IMR-90 (cell line): ENCODE results near the gene CITED2. TPM values are rescaled to one million over a fixed set of nuclear protein-coding genes. Genes with fewer than 3 reads are reported as not detected.

ENCODE experiments used
- ATAC-seq: fragments of 200-7000 bp; cut with Tn5 transposase; 2 replicates; pipeline ENCODE4 v1.9.1; 2020; ENCODE audit warnings: low read depth, mild to moderate bottlenecking, moderate library complexity
- BruUV-seq: library from RNA; stranded (reverse); fragments of 400-500 nt; replicated peaks from 2 replicates; lab custom pipeline; 2021; lab: Mats Ljungman, UMichigan
- CTCF ChIA-PET: fragments of 300-600 bp; formaldehyde crosslinking; extraction: SDS; loops from one replicate; lab custom pipeline; 2021; ENCODE audit warnings: antibody characterized with exemption; lab: Yijun Ruan, JAX
- POLR2A ChIA-PET: fragments of 300-600 bp; sonication (Branson Sonifier 250); formaldehyde crosslinking; loops from one replicate; lab custom pipeline; 2022; ENCODE audit warnings: antibody characterized with exemption; ENCODE audit not compliant: unreplicated experiment; lab: Charles Lee
- DNase-seq: peaks from one replicate; pipeline ENCODE4 v3.0.0; 2013
- H2AFZ ChIP-seq: replicated peaks from 2 replicates; pipeline ENCODE3; 2013; ENCODE audit warnings: low read length, mild to moderate bottlenecking; ENCODE audit not compliant: poor library complexity
- H2AK5ac ChIP-seq: 2 replicates; pipeline ENCODE4 v1.6.1; 2013; ENCODE audit warnings: low read depth, low read length, inconsistent platforms
- H2AK9ac ChIP-seq: replicated peaks from 2 replicates; pipeline ENCODE3; 2013; ENCODE audit warnings: mild to moderate bottlenecking, low read depth, low read length, moderate library complexity; ENCODE audit not compliant: poor library complexity
- H2BK120ac ChIP-seq: 2 replicates; pipeline ENCODE4 v1.6.1; 2013; ENCODE audit warnings: low read depth, low read length, inconsistent platforms
- H2BK15ac ChIP-seq: 3 replicates; pipeline ENCODE4 v1.6.1; 2013; ENCODE audit warnings: low read depth, low read length, inconsistent platforms
- H2BK20ac ChIP-seq: 2 replicates; pipeline ENCODE4 v1.6.1; 2013; ENCODE audit warnings: low read depth, mild to moderate bottlenecking, inconsistent platforms, low read length, moderate library complexity
- H2BK5ac ChIP-seq: 2 replicates; pipeline ENCODE4 v1.6.1; 2013; ENCODE audit warnings: mild to moderate bottlenecking, low read depth, low read length, inconsistent platforms; ENCODE audit not compliant: poor library complexity, severe bottlenecking
- H3K14ac ChIP-seq: replicated peaks from 2 replicates; pipeline ENCODE4 v1.6.1; 2013; ENCODE audit warnings: low read depth, low read length, inconsistent platforms
- H3K18ac ChIP-seq: 2 replicates; pipeline ENCODE4 v1.6.1; 2013; ENCODE audit warnings: low read depth, low read length, control low read depth
- H3K23ac ChIP-seq: 2 replicates; pipeline ENCODE4 v1.6.1; 2013; ENCODE audit warnings: low read depth, low read length, inconsistent platforms
- H3K27ac ChIP-seq: 2 replicates; pipeline ENCODE4 v1.5.1; 2013; ENCODE audit warnings: mild to moderate bottlenecking, control low read depth, low read length; ENCODE audit not compliant: insufficient read depth
- H3K27me3 ChIP-seq: 2 replicates; pipeline ENCODE4 v1.6.1; 2013; ENCODE audit warnings: low read length; ENCODE audit not compliant: control insufficient read depth, insufficient read depth
- H3K36me3 ChIP-seq: 2 replicates; pipeline ENCODE4 v1.6.1; 2013; ENCODE audit warnings: low read length, mixed read lengths; ENCODE audit not compliant: control insufficient read depth, insufficient read depth
- H3K4ac ChIP-seq: 2 replicates; pipeline ENCODE4 v1.6.1; 2013; ENCODE audit warnings: low read depth, low read length, inconsistent platforms
- H3K4me1 ChIP-seq: 2 replicates; pipeline ENCODE4 v1.6.1; 2013; ENCODE audit warnings: low read length, mixed read lengths; ENCODE audit not compliant: control insufficient read depth, insufficient read depth
- H3K4me2 ChIP-seq: 2 replicates; pipeline ENCODE4 v1.6.1; 2013; ENCODE audit warnings: low read depth, mild to moderate bottlenecking, control low read depth, low read length, moderate library complexity
- H3K4me3 ChIP-seq: 2 replicates; pipeline ENCODE4 v1.5.1; 2013; ENCODE audit warnings: low read depth, mild to moderate bottlenecking, control low read depth, low read length, moderate library complexity; ENCODE audit not compliant: insufficient read depth
- H3K56ac ChIP-seq: 2 replicates; pipeline ENCODE4 v1.6.1; 2013; ENCODE audit warnings: low read length, inconsistent platforms; ENCODE audit not compliant: insufficient read depth; ENCODE audit errors: extremely low read depth
- H3K79me1 ChIP-seq, 2 experiments: 2 replicates each; pipeline ENCODE4 v1.6.1; 2013; ENCODE audit warnings: low read length in 2 of 2, inconsistent platforms in 1 of 2, low read depth in 1 of 2
- H3K9ac ChIP-seq: 2 replicates; pipeline ENCODE4 v1.6.1; 2013; ENCODE audit warnings: low read depth, low read length, control low read depth
- H3K9me1 ChIP-seq: 2 replicates; pipeline ENCODE4 v1.6.1; 2013; ENCODE audit warnings: low read length, inconsistent platforms; ENCODE audit not compliant: insufficient read depth
- H3K9me3 ChIP-seq: 2 replicates; pipeline ENCODE4 v1.6.1; 2013; ENCODE audit warnings: low read length; ENCODE audit not compliant: control insufficient read depth, insufficient read depth
- H4K20me1 ChIP-seq: 2 replicates; pipeline ENCODE4 v1.6.1; 2013; ENCODE audit warnings: low read length, inconsistent platforms; ENCODE audit not compliant: insufficient read depth
- H4K5ac ChIP-seq: 2 replicates; pipeline ENCODE4 v1.6.1; 2013; ENCODE audit warnings: mild to moderate bottlenecking, low read depth, low read length, control low read depth
- H4K8ac ChIP-seq, 2 experiments: 2 replicates each; pipeline ENCODE4 v1.6.1; 2013; ENCODE audit warnings: low read depth in 2 of 2, low read length in 2 of 2, control low read depth in 1 of 2, inconsistent platforms in 1 of 2
- H4K91ac ChIP-seq: 2 replicates; pipeline ENCODE4 v1.6.1; 2013; ENCODE audit warnings: low read depth, low read length, inconsistent platforms; ENCODE audit not compliant: insufficient read depth
- BHLHE40 ChIP-seq: fragments of 150-350 bp; IDR thresholded peaks from 2 replicates; pipeline ENCODE4 v1.6.1; 2016; ENCODE audit warnings: mild to moderate bottlenecking, low read depth, low read length
- CEBPB ChIP-seq: IDR thresholded peaks from 2 replicates; pipeline ENCODE4 v1.6.1; 2012; ENCODE audit warnings: low read depth, low read length, improper control_type of control experiment
- CHD1 ChIP-seq: IDR thresholded peaks from 2 replicates; pipeline ENCODE4 v1.6.1; 2012; ENCODE audit warnings: low read depth, low read length, improper control_type of control experiment
- ELK1 ChIP-seq: fragments of 150-350 bp; IDR thresholded peaks from 2 replicates; pipeline ENCODE4 v1.6.1; 2016; ENCODE audit warnings: low read depth, mild to moderate bottlenecking, low read length, moderate library complexity, borderline replicate concordance
- FOS ChIP-seq: fragments of 150-350 bp; IDR thresholded peaks from 2 replicates; pipeline ENCODE4 v1.6.1; 2016; ENCODE audit warnings: low read depth, low read length
- MAFK ChIP-seq: IDR thresholded peaks from 2 replicates; pipeline ENCODE4 v1.6.1; 2012; ENCODE audit warnings: low read depth, low read length, improper control_type of control experiment
- MAZ ChIP-seq: IDR thresholded peaks from 2 replicates; pipeline ENCODE4 v1.6.1; 2012; ENCODE audit warnings: low read depth, mild to moderate bottlenecking, low read length, improper control_type of control experiment, moderate library complexity, borderline replicate concordance
- MXI1 ChIP-seq: IDR thresholded peaks from 2 replicates; pipeline ENCODE4 v1.6.1; 2012; ENCODE audit warnings: low read depth, mild to moderate bottlenecking, low read length, moderate library complexity, borderline replicate concordance
- NFE2L2 ChIP-seq: fragments of 150-350 bp; IDR thresholded peaks from 2 replicates; pipeline ENCODE4 v1.6.1; 2016; ENCODE audit warnings: low read depth, mild to moderate bottlenecking, low read length
- POLR2A ChIP-seq: IDR thresholded peaks from 2 replicates; pipeline ENCODE4 v1.6.1; 2012; ENCODE audit warnings: mild to moderate bottlenecking, low read depth, low read length
- RAD21 ChIP-seq: IDR thresholded peaks from 2 replicates; pipeline ENCODE4 v1.6.1; 2012; ENCODE audit warnings: low read length, improper control_type of control experiment
- RCOR1 ChIP-seq: IDR thresholded peaks from 2 replicates; pipeline ENCODE4 v1.6.1; 2012; ENCODE audit warnings: mild to moderate bottlenecking, low read length, improper control_type of control experiment; ENCODE audit not compliant: insufficient replicate concordance
- RFX5 ChIP-seq: IDR thresholded peaks from 2 replicates; pipeline ENCODE4 v1.8.0; 2012; ENCODE audit warnings: low read depth, mild to moderate bottlenecking, low read length, moderate library complexity
- SMC3 ChIP-seq: fragments of 150-350 bp; IDR thresholded peaks from 2 replicates; pipeline ENCODE4 v1.6.1; 2016; ENCODE audit warnings: low read depth, mild to moderate bottlenecking, antibody characterized with exemption, low read length, moderate library complexity
- WGBS, 2 experiments: methylation state at CpG; one replicate each; pipeline versions ENCODE4 v1.1.5 to v1.1.7; 2013; ENCODE audit warnings: missing lambda C conversion rate in 2 of 2; ENCODE audit not compliant: insufficient read length in 1 of 2; ENCODE audit errors: extremely low coverage in 2 of 2; 5-methylcytosine and 5-hydroxymethylcytosine counted together
- dilution Hi-C: fragments of 300-500 bp; cut with HindIII; formaldehyde crosslinking; loops from one replicate; pipeline ENCODE4 v1.14.3; 2018; ENCODE audit warnings: low sequenced_read_pairs; ENCODE audit not compliant: unreplicated experiment
- in situ Hi-C: fragments of 300-500 bp; cut with MboI; formaldehyde crosslinking; loops from 3 replicates; pipeline ENCODE4 v1.14.3; 2019; ENCODE audit warnings: low sequenced_read_pairs, inconsistent platforms, mixed read lengths
- intact Hi-C: fragments of 100-400 bp; cut with micrococcal nuclease; formaldehyde crosslinking; loops from 2 replicates; pipeline ENCODE4 v1.10.0; 2022
- polyA plus RNA-seq, 3 experiments: library from polyadenylated mRNA; depleted of rRNA; stranded (reverse); fragments of >200 nt; gene quantifications; 2 replicates each; pipeline ENCODE4 v1.2.3, GENCODE V29; 2012; ENCODE audit warnings: low replicate concordance in 1 of 3
- total RNA-seq: library from RNA; depleted of rRNA; stranded (reverse); fragments of >200 nt; gene quantifications from 2 replicates; pipeline ENCODE4 v1.2.3, GENCODE V29; 2012
- TF ChIP-seq, protein P1 (sequence below): fragments of 150-350 bp; IDR thresholded peaks from 2 replicates; pipeline ENCODE4 v1.6.1; 2017; ENCODE audit warnings: mild to moderate bottlenecking, antibody characterized with exemption, low read length, low read depth
- TF ChIP-seq, protein P2 (sequence below): conservative IDR thresholded peaks from 2 replicates; pipeline ENCODE4 v1.5.1; 2012; ENCODE audit warnings: mild to moderate bottlenecking, low read depth, low read length, improper control_type of control experiment

Gene CITED2
- total and polyA plus RNA-seq, 2 of the 4 experiments (the other 2 are of a cell fraction) = 163 to 483 TPM

DNA sequence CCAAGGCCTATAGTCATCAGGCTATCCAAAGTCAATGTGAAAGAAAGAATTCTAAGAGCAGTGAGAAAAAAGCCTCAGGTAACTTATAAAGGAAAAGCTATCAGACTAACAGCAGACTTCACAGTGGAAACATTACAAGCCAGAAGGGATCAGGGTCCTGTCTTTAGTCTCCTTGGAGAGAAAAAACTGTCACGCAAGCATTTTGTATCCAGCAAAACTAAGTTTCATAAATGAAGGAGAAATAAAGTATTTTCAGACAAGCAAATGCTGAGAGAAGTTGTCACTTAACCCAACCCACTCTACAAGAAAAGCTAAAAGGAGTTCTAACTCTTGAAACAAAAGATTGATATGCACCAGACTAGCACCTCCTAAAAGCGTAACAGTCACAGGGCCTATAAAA, 28.1 kb downstream of the CITED2 start:
- no peaks in the 10 kb centered on the region for H3K4me1 ChIP-seq
- H2AFZ ChIP-seq = no peak overlapping the region
- no peak overlapping the region for H2BK20ac ChIP-seq
- no peaks in the 10 kb centered on the region for H3K36me3 ChIP-seq
- no peak overlapping the region for H3K4me3 ChIP-seq
- no peaks in the 10 kb centered on the region for H3K27me3 ChIP-seq
- no peak overlapping the region for H4K91ac ChIP-seq
- H3K18ac ChIP-seq = no peak overlapping the region
- H3K79me1 ChIP-seq = no peaks in the 10 kb centered on the region
- TF ChIP-seq FOS (no peak), MXI1 (no peak), RCOR1 (no peak), MAFK (no peak), BHLHE40 (no peak), RAD21 (no peak), MAZ (no peak), SMC3 (no peak), RFX5 (no peak), CEBPB (no peak), ELK1 (no peak), NFE2L2 (no peak), CHD1 (no peak), POLR2A (no peak)
- TF ChIP-seq, protein P1, sequence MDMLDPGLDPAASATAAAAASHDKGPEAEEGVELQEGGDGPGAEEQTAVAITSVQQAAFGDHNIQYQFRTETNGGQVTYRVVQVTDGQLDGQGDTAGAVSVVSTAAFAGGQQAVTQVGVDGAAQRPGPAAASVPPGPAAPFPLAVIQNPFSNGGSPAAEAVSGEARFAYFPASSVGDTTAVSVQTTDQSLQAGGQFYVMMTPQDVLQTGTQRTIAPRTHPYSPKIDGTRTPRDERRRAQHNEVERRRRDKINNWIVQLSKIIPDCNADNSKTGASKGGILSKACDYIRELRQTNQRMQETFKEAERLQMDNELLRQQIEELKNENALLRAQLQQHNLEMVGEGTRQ = no peak
- TF ChIP-seq, protein P2, sequence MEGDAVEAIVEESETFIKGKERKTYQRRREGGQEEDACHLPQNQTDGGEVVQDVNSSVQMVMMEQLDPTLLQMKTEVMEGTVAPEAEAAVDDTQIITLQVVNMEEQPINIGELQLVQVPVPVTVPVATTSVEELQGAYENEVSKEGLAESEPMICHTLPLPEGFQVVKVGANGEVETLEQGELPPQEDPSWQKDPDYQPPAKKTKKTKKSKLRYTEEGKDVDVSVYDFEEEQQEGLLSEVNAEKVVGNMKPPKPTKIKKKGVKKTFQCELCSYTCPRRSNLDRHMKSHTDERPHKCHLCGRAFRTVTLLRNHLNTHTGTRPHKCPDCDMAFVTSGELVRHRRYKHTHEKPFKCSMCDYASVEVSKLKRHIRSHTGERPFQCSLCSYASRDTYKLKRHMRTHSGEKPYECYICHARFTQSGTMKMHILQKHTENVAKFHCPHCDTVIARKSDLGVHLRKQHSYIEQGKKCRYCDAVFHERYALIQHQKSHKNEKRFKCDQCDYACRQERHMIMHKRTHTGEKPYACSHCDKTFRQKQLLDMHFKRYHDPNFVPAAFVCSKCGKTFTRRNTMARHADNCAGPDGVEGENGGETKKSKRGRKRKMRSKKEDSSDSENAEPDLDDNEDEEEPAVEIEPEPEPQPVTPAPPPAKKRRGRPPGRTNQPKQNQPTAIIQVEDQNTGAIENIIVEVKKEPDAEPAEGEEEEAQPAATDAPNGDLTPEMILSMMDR = no peak
- no peak overlapping the region for H2BK120ac ChIP-seq
- dilution Hi-C loops = no loop called here
- no peak overlapping the region for H3K56ac ChIP-seq
- DNase-seq (no peak), ATAC-seq (no peak)
- no peak overlapping the region for H3K4me2 ChIP-seq
- no TSS peak for BruUV-seq
- H2AK5ac ChIP-seq = no peak overlapping the region
- no peak overlapping the region for H3K9ac ChIP-seq
- no peak overlapping the region for H3K27ac ChIP-seq
- ChIA-PET CTCF (no interaction called here), POLR2A (interaction anchor here (0.6 kb wide), 1 partner anchor 309 kb away, joined by 5 read pairs; no protein-coding TSS in a partner anchor)
- H2BK5ac ChIP-seq = no peak overlapping the region
- no peak overlapping the region for H4K5ac ChIP-seq
- no peaks in the 10 kb centered on the region for H3K9me3 ChIP-seq
- no peaks in the 10 kb centered on the region for H3K9me1 ChIP-seq
- no CpG with 5 or more reads among the region's 2 CpGs for WGBS, 2 experiments
- in situ Hi-C loops = no loop called here
- no peak overlapping the region for H2BK15ac ChIP-seq
- intact Hi-C loops = no loop called here
- H4K8ac ChIP-seq = no peak overlapping the region
- H3K14ac ChIP-seq = no peak overlapping the region
- H2AK9ac ChIP-seq = no peak overlapping the region
- no peak overlapping the region for H3K23ac ChIP-seq
- H4K20me1 ChIP-seq = no peaks in the 10 kb centered on the region
- H3K4ac ChIP-seq = no peak overlapping the region
